IgD-negative memory B cell (primary cell): ENCODE results near the gene MORC3. TPM values are rescaled to one million over a fixed set of nuclear protein-coding genes. Genes with fewer than 3 reads are reported as not detected.
"Not testable (repeated sequence)": the region's sequence is repeated elsewhere in the genome, so short reads cannot be mapped to it uniquely, and the experiment has no call there.

ENCODE experiments used
- H3K27ac Mint-ChIP-seq, 3 donors: one replicate each; pipeline ENCODE4 v1.8.0; 2020 to 2022; ENCODE audit warnings: mild to moderate bottlenecking in 3 of 3, mixed read lengths in 3 of 3, moderate library complexity in 1 of 3
- H3K27me3 Mint-ChIP-seq: one replicate; pipeline ENCODE4 v1.8.0; 2021; ENCODE audit warnings: mixed read lengths
- H3K36me3 Mint-ChIP-seq: one replicate; pipeline ENCODE4 v1.8.0; 2020; ENCODE audit warnings: mild to moderate bottlenecking, mixed read lengths
- H3K4me1 Mint-ChIP-seq, 3 donors: one replicate each; pipeline ENCODE4 v1.8.0; 2020 to 2022; ENCODE audit warnings: mixed read lengths in 3 of 3, mild to moderate bottlenecking in 1 of 3
- H3K4me3 Mint-ChIP-seq, 4 donors: one replicate each; pipeline ENCODE4 v1.8.0; 2020 to 2022; ENCODE audit warnings: mild to moderate bottlenecking in 4 of 4, mixed read lengths in 4 of 4, moderate library complexity in 3 of 4
- H3K9me3 Mint-ChIP-seq, 3 donors: one replicate each; pipeline ENCODE4 v1.8.0; 2020 to 2021; ENCODE audit warnings: mixed read lengths in 3 of 3, mild to moderate bottlenecking in 1 of 3
- polyA plus RNA-seq: library from polyadenylated mRNA; unstranded; fragments of 300-500 nt; fragmentation: Illumina TruSeq; gene quantifications from one replicate; pipeline ENCODE4 v1.2.3, GENCODE V29; 2021

MORC3 gene
- polyA plus RNA-seq, 1 donor from 2014 or later = 41.7 TPM

- Mint-ChIP-seq H3K4me1 (peaks cover 0 to 3% (median 1%) of the 10 kb centered on the region in 3 donors), H3K27me3 (no peaks in the 10 kb centered on the region), H3K9me3 (no peaks in the 10 kb centered on the region), H3K27ac (no peak overlapping the region), H3K4me3 (no peak overlapping the region), H3K36me3 (no peaks in the 10 kb centered on the region)
Observed at GRCh38 chr21:36347962-36348328, 27.9 kb downstream of the MORC3 start.

- Mint-ChIP-seq H3K27ac (no peak overlapping the region), H3K36me3 (no peaks in the 10 kb centered on the region)
Observed at GRCh38 chr21:36349315-36349714, 29.3 kb downstream of the MORC3 start.

GRCh38 chr21:36350282-36350910 lies 30.4 kb downstream of the MORC3 start:
- Mint-ChIP-seq H3K27me3 (no peaks in the 10 kb centered on the region), H3K36me3 (no peaks in the 10 kb centered on the region), H3K27ac (no peak overlapping the region), H3K4me3 (no peak overlapping the region), H3K9me3 (no peaks in the 10 kb centered on the region), H3K4me1 (peaks cover 0 to 1% (median 0%) of the 10 kb centered on the region in 3 donors)

More at GRCh38 chr21:36349315-36349714, 29.3 kb downstream of the MORC3 start:
- Mint-ChIP-seq H3K4me3 (no peak overlapping the region), H3K27me3 (no peaks in the 10 kb centered on the region), H3K9me3 (no peaks in the 10 kb centered on the region), H3K4me1 (peaks cover 0 to 1% (median 1%) of the 10 kb centered on the region in 3 donors)

GRCh38 chr21:36354918-36355680 lies 35.1 kb downstream of the MORC3 start:
- Mint-ChIP-seq H3K36me3 (no peaks in the 10 kb centered on the region), H3K9me3 (no peaks in the 10 kb centered on the region), H3K27ac (no peak overlapping the region), H3K4me3 (no peak overlapping the region), H3K4me1 (peaks cover 0 to 1% (median 0%) of the 10 kb centered on the region in 3 donors), H3K27me3 (no peaks in the 10 kb centered on the region)

- peaks cover 0 to 4% (median 0%) of the 10 kb centered on the region in 3 donors for H3K4me1 Mint-ChIP-seq
- no peak overlapping the region for H3K27ac Mint-ChIP-seq
- no peaks in the 10 kb centered on the region for H3K9me3 Mint-ChIP-seq
- peaks cover 2% of the 10 kb centered on the region for H3K36me3 Mint-ChIP-seq
- no peaks in the 10 kb centered on the region for H3K27me3 Mint-ChIP-seq
- H3K4me3 Mint-ChIP-seq = no peak overlapping the region
Observed at GRCh38 chr21:36355868-36356267, 35.9 kb downstream of the MORC3 start.

GRCh38 chr21:36359185-36359584 lies 39.2 kb downstream of the MORC3 start:
- H3K36me3 Mint-ChIP-seq = peaks cover 2% of the 10 kb centered on the region
- H3K27ac Mint-ChIP-seq = no peak overlapping the region
- H3K4me3 Mint-ChIP-seq = no peak overlapping the region
- H3K27me3 Mint-ChIP-seq = no peaks in the 10 kb centered on the region
- H3K4me1 Mint-ChIP-seq = peaks cover 0 to 4% (median 0%) of the 10 kb centered on the region in 3 donors
- no peaks in the 10 kb centered on the region for H3K9me3 Mint-ChIP-seq

- Mint-ChIP-seq H3K4me1 (peaks cover 6 to 8% (median 7%) of the 10 kb centered on the region in 3 donors), H3K27me3 (no peaks in the 10 kb centered on the region), H3K4me3 (no peak overlapping the region), H3K27ac (peak overlapping the region; percentile 63 to 92 (median 68)), H3K9me3 (no peaks in the 10 kb centered on the region), H3K36me3 (peaks cover 7% of the 10 kb centered on the region)
Observed at GRCh38 chr21:36369064-36369685, 49.2 kb downstream of the MORC3 start.

- Mint-ChIP-seq H3K36me3 (peaks cover 5% of the 10 kb centered on the region), H3K27ac (no peak overlapping the region), H3K4me3 (no peak overlapping the region), H3K27me3 (no peaks in the 10 kb centered on the region), H3K4me1 (peaks cover 0 to 5% (median 2%) of the 10 kb centered on the region in 3 donors), H3K9me3 (no peaks in the 10 kb centered on the region)
Observed at GRCh38 chr21:36375994-36376393, 56.0 kb downstream of the MORC3 start.

- H3K36me3 Mint-ChIP-seq = peaks cover 2% of the 10 kb centered on the region
- H3K27ac Mint-ChIP-seq = no peak overlapping the region
- no peaks in the 10 kb centered on the region for H3K9me3 Mint-ChIP-seq
- peaks cover 0 to 3% (median 2%) of the 10 kb centered on the region in 3 donors for H3K4me1 Mint-ChIP-seq
- H3K27me3 Mint-ChIP-seq = no peaks in the 10 kb centered on the region
- no peak overlapping the region for H3K4me3 Mint-ChIP-seq
Observed at GRCh38 chr21:36377391-36377842, 57.4 kb downstream of the MORC3 start.

- peaks cover 2% of the 10 kb centered on the region for H3K36me3 Mint-ChIP-seq
- H3K9me3 Mint-ChIP-seq = no peaks in the 10 kb centered on the region
- H3K4me1 Mint-ChIP-seq = peaks cover 0 to 3% (median 2%) of the 10 kb centered on the region in 3 donors
- no peak overlapping the region for H3K4me3 Mint-ChIP-seq
- H3K27ac Mint-ChIP-seq = peak overlapping the region in 1 of 3 donors; percentile 92
- no peaks in the 10 kb centered on the region for H3K27me3 Mint-ChIP-seq
Observed at GRCh38 chr21:36379251-36379650, 59.3 kb downstream of the MORC3 start.

- H3K36me3 Mint-ChIP-seq = peaks cover 1% of the 10 kb centered on the region
- H3K9me3 Mint-ChIP-seq = no peaks in the 10 kb centered on the region
- H3K4me1 Mint-ChIP-seq = peaks cover 0 to 7% (median 2%) of the 10 kb centered on the region in 3 donors
- H3K27me3 Mint-ChIP-seq = no peaks in the 10 kb centered on the region
- H3K27ac Mint-ChIP-seq = peak overlapping the region in 1 of 3 donors; percentile 78
- peak overlapping the region in 1 of 4 donors; percentile 42 for H3K4me3 Mint-ChIP-seq
Observed at GRCh38 chr21:36381841-36382589, 62.0 kb downstream of the MORC3 start.

- not testable (repeated sequence) for H3K36me3 Mint-ChIP-seq, H3K27ac Mint-ChIP-seq, H3K4me1 Mint-ChIP-seq, H3K27me3 Mint-ChIP-seq, H3K9me3 Mint-ChIP-seq, H3K4me3 Mint-ChIP-seq
Observed at GRCh38 chr21:36382722-36383121, 62.7 kb downstream of the MORC3 start.

GRCh38 chr21:36384885-36385232 lies 64.9 kb downstream of the MORC3 start:
- H3K27me3 Mint-ChIP-seq = no peaks in the 10 kb centered on the region
- no peaks in the 10 kb centered on the region for H3K36me3 Mint-ChIP-seq
- H3K4me1 Mint-ChIP-seq = peaks cover 0 to 4% (median 0%) of the 10 kb centered on the region in 3 donors
- H3K9me3 Mint-ChIP-seq = no peaks in the 10 kb centered on the region
- no peak overlapping the region for H3K27ac Mint-ChIP-seq
- peak overlapping the region in 3 of 4 donors; percentile 27 to 74 (median 60) for H3K4me3 Mint-ChIP-seq

- H3K36me3 Mint-ChIP-seq = no peaks in the 10 kb centered on the region
- H3K27ac Mint-ChIP-seq = peak within 1 kb of the TSS in 1 of 3 donors; percentile 77
- H3K4me3 Mint-ChIP-seq = peak within 1 kb of the TSS; percentile 83 to 90 (median 86)
- H3K4me1 Mint-ChIP-seq = peaks cover 0 to 4% (median 0%) of the 10 kb centered on the region in 3 donors
- H3K9me3 Mint-ChIP-seq = no peaks in the 10 kb centered on the region
- H3K27me3 Mint-ChIP-seq = no peaks in the 10 kb centered on the region
Observed at GRCh38 chr21:36385233-36386030, 65.4 kb downstream of the MORC3 start, which contains the start of gene CHAF1B. Gene CHAF1B (plus strand): TSS chr21:36385392. CDS start chr21:36386137, 745 bp downstream.
